Measurements from ENCODE around the gene PRICKLE4.

DNA sequence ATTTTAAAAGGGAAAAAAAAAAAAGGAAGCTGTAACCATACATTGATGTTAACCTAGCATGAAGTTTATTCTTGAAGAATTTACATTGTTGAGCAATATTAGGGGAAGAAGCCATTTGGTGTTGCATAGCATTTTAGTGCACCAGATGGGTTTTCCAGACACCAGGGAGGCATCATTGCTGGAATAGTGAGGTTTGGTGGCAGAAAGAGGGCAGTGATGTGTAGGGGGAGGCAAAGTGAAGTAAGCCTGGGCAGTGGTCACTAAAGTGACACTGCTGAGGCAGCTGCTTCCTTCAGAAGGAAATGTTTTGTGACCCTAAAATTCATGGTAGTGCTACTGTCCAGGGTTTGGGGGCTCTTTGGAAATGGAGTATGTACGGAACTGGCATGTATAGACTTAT, 9.5 kb downstream of the PRICKLE4 start:
- TF ChIP-seq, protein P1, sequence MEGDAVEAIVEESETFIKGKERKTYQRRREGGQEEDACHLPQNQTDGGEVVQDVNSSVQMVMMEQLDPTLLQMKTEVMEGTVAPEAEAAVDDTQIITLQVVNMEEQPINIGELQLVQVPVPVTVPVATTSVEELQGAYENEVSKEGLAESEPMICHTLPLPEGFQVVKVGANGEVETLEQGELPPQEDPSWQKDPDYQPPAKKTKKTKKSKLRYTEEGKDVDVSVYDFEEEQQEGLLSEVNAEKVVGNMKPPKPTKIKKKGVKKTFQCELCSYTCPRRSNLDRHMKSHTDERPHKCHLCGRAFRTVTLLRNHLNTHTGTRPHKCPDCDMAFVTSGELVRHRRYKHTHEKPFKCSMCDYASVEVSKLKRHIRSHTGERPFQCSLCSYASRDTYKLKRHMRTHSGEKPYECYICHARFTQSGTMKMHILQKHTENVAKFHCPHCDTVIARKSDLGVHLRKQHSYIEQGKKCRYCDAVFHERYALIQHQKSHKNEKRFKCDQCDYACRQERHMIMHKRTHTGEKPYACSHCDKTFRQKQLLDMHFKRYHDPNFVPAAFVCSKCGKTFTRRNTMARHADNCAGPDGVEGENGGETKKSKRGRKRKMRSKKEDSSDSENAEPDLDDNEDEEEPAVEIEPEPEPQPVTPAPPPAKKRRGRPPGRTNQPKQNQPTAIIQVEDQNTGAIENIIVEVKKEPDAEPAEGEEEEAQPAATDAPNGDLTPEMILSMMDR (IDR thresholded peaks at IDR 0.05; ENCODE audit: borderline replicate concordance, extremely low read depth, low read length, poor library complexity, severe bottlenecking), result no peak
- TF ChIP-seq EZH2 (IDR thresholded peaks at IDR 0.05; ENCODE audit: borderline replicate concordance, low read depth, low read length, severe bottlenecking), result no peak

Measured in DND-41 (cell line).